IMR-90 (cell line): ENCODE results near the gene SLC2A10. TPM values are rescaled to one million over a fixed set of nuclear protein-coding genes. Genes with fewer than 3 reads are reported as not detected.

Experiments
- ATAC-seq: fragments of 200-7000 bp; cut with Tn5 transposase; 2 replicates; pipeline ENCODE4 v1.9.1; 2020; ENCODE audit warnings: low read depth, mild to moderate bottlenecking, moderate library complexity
- BruUV-seq: library from RNA; stranded (reverse); fragments of 400-500 nt; replicated peaks from 2 replicates; lab custom pipeline; 2021; lab: Mats Ljungman, UMichigan
- CTCF ChIA-PET: fragments of 300-600 bp; formaldehyde crosslinking; extraction: SDS; loops from one replicate; lab custom pipeline; 2021; ENCODE audit warnings: antibody characterized with exemption; lab: Yijun Ruan, JAX
- POLR2A ChIA-PET: fragments of 300-600 bp; sonication (Branson Sonifier 250); formaldehyde crosslinking; loops from one replicate; lab custom pipeline; 2022; ENCODE audit warnings: antibody characterized with exemption; ENCODE audit not compliant: unreplicated experiment; lab: Charles Lee
- DNase-seq: peaks from one replicate; pipeline ENCODE4 v3.0.0; 2013
- H2AFZ ChIP-seq: replicated peaks from 2 replicates; pipeline ENCODE3; 2013; ENCODE audit warnings: low read length, mild to moderate bottlenecking; ENCODE audit not compliant: poor library complexity
- H2AK5ac ChIP-seq: 2 replicates; pipeline ENCODE4 v1.6.1; 2013; ENCODE audit warnings: low read depth, low read length, inconsistent platforms
- H2AK9ac ChIP-seq: replicated peaks from 2 replicates; pipeline ENCODE3; 2013; ENCODE audit warnings: mild to moderate bottlenecking, low read depth, low read length, moderate library complexity; ENCODE audit not compliant: poor library complexity
- H2BK120ac ChIP-seq: 2 replicates; pipeline ENCODE4 v1.6.1; 2013; ENCODE audit warnings: low read depth, low read length, inconsistent platforms
- H2BK15ac ChIP-seq: 3 replicates; pipeline ENCODE4 v1.6.1; 2013; ENCODE audit warnings: low read depth, low read length, inconsistent platforms
- H2BK20ac ChIP-seq: 2 replicates; pipeline ENCODE4 v1.6.1; 2013; ENCODE audit warnings: low read depth, mild to moderate bottlenecking, inconsistent platforms, low read length, moderate library complexity
- H2BK5ac ChIP-seq: 2 replicates; pipeline ENCODE4 v1.6.1; 2013; ENCODE audit warnings: mild to moderate bottlenecking, low read depth, low read length, inconsistent platforms; ENCODE audit not compliant: poor library complexity, severe bottlenecking
- H3K14ac ChIP-seq: replicated peaks from 2 replicates; pipeline ENCODE4 v1.6.1; 2013; ENCODE audit warnings: low read depth, low read length, inconsistent platforms
- H3K18ac ChIP-seq: 2 replicates; pipeline ENCODE4 v1.6.1; 2013; ENCODE audit warnings: low read depth, low read length, control low read depth
- H3K23ac ChIP-seq: 2 replicates; pipeline ENCODE4 v1.6.1; 2013; ENCODE audit warnings: low read depth, low read length, inconsistent platforms
- H3K27ac ChIP-seq: 2 replicates; pipeline ENCODE4 v1.5.1; 2013; ENCODE audit warnings: mild to moderate bottlenecking, control low read depth, low read length; ENCODE audit not compliant: insufficient read depth
- H3K27me3 ChIP-seq: 2 replicates; pipeline ENCODE4 v1.6.1; 2013; ENCODE audit warnings: low read length; ENCODE audit not compliant: control insufficient read depth, insufficient read depth
- H3K36me3 ChIP-seq: 2 replicates; pipeline ENCODE4 v1.6.1; 2013; ENCODE audit warnings: low read length, mixed read lengths; ENCODE audit not compliant: control insufficient read depth, insufficient read depth
- H3K4ac ChIP-seq: 2 replicates; pipeline ENCODE4 v1.6.1; 2013; ENCODE audit warnings: low read depth, low read length, inconsistent platforms
- H3K4me1 ChIP-seq: 2 replicates; pipeline ENCODE4 v1.6.1; 2013; ENCODE audit warnings: low read length, mixed read lengths; ENCODE audit not compliant: control insufficient read depth, insufficient read depth
- H3K4me2 ChIP-seq: 2 replicates; pipeline ENCODE4 v1.6.1; 2013; ENCODE audit warnings: low read depth, mild to moderate bottlenecking, control low read depth, low read length, moderate library complexity
- H3K4me3 ChIP-seq: 2 replicates; pipeline ENCODE4 v1.5.1; 2013; ENCODE audit warnings: low read depth, mild to moderate bottlenecking, control low read depth, low read length, moderate library complexity; ENCODE audit not compliant: insufficient read depth
- H3K56ac ChIP-seq: 2 replicates; pipeline ENCODE4 v1.6.1; 2013; ENCODE audit warnings: low read length, inconsistent platforms; ENCODE audit not compliant: insufficient read depth; ENCODE audit errors: extremely low read depth
- H3K79me1 ChIP-seq, 2 experiments: 2 replicates each; pipeline ENCODE4 v1.6.1; 2013; ENCODE audit warnings: low read length in 2 of 2, inconsistent platforms in 1 of 2, low read depth in 1 of 2
- H3K9ac ChIP-seq: 2 replicates; pipeline ENCODE4 v1.6.1; 2013; ENCODE audit warnings: low read depth, low read length, control low read depth
- H3K9me1 ChIP-seq: 2 replicates; pipeline ENCODE4 v1.6.1; 2013; ENCODE audit warnings: low read length, inconsistent platforms; ENCODE audit not compliant: insufficient read depth
- H3K9me3 ChIP-seq: 2 replicates; pipeline ENCODE4 v1.6.1; 2013; ENCODE audit warnings: low read length; ENCODE audit not compliant: control insufficient read depth, insufficient read depth
- H4K20me1 ChIP-seq: 2 replicates; pipeline ENCODE4 v1.6.1; 2013; ENCODE audit warnings: low read length, inconsistent platforms; ENCODE audit not compliant: insufficient read depth
- H4K5ac ChIP-seq: 2 replicates; pipeline ENCODE4 v1.6.1; 2013; ENCODE audit warnings: mild to moderate bottlenecking, low read depth, low read length, control low read depth
- H4K8ac ChIP-seq, 2 experiments: 2 replicates each; pipeline ENCODE4 v1.6.1; 2013; ENCODE audit warnings: low read depth in 2 of 2, low read length in 2 of 2, control low read depth in 1 of 2, inconsistent platforms in 1 of 2
- H4K91ac ChIP-seq: 2 replicates; pipeline ENCODE4 v1.6.1; 2013; ENCODE audit warnings: low read depth, low read length, inconsistent platforms; ENCODE audit not compliant: insufficient read depth
- BHLHE40 ChIP-seq: fragments of 150-350 bp; IDR thresholded peaks from 2 replicates; pipeline ENCODE4 v1.6.1; 2016; ENCODE audit warnings: mild to moderate bottlenecking, low read depth, low read length
- CEBPB ChIP-seq: IDR thresholded peaks from 2 replicates; pipeline ENCODE4 v1.6.1; 2012; ENCODE audit warnings: low read depth, low read length, improper control_type of control experiment
- CHD1 ChIP-seq: IDR thresholded peaks from 2 replicates; pipeline ENCODE4 v1.6.1; 2012; ENCODE audit warnings: low read depth, low read length, improper control_type of control experiment
- CTCF ChIP-seq: conservative IDR thresholded peaks from 2 replicates; pipeline ENCODE4 v1.5.1; 2012; ENCODE audit warnings: mild to moderate bottlenecking, low read depth, low read length, improper control_type of control experiment
- FOS ChIP-seq: fragments of 150-350 bp; IDR thresholded peaks from 2 replicates; pipeline ENCODE4 v1.6.1; 2016; ENCODE audit warnings: low read depth, low read length
- MAFK ChIP-seq: IDR thresholded peaks from 2 replicates; pipeline ENCODE4 v1.6.1; 2012; ENCODE audit warnings: low read depth, low read length, improper control_type of control experiment
- MAZ ChIP-seq: IDR thresholded peaks from 2 replicates; pipeline ENCODE4 v1.6.1; 2012; ENCODE audit warnings: low read depth, mild to moderate bottlenecking, low read length, improper control_type of control experiment, moderate library complexity, borderline replicate concordance
- MXI1 ChIP-seq: IDR thresholded peaks from 2 replicates; pipeline ENCODE4 v1.6.1; 2012; ENCODE audit warnings: low read depth, mild to moderate bottlenecking, low read length, moderate library complexity, borderline replicate concordance
- NFE2L2 ChIP-seq: fragments of 150-350 bp; IDR thresholded peaks from 2 replicates; pipeline ENCODE4 v1.6.1; 2016; ENCODE audit warnings: low read depth, mild to moderate bottlenecking, low read length
- RAD21 ChIP-seq: IDR thresholded peaks from 2 replicates; pipeline ENCODE4 v1.6.1; 2012; ENCODE audit warnings: low read length, improper control_type of control experiment
- RCOR1 ChIP-seq: IDR thresholded peaks from 2 replicates; pipeline ENCODE4 v1.6.1; 2012; ENCODE audit warnings: mild to moderate bottlenecking, low read length, improper control_type of control experiment; ENCODE audit not compliant: insufficient replicate concordance
- RFX5 ChIP-seq: IDR thresholded peaks from 2 replicates; pipeline ENCODE4 v1.8.0; 2012; ENCODE audit warnings: low read depth, mild to moderate bottlenecking, low read length, moderate library complexity
- USF2 ChIP-seq: fragments of 150-350 bp; IDR thresholded peaks from 2 replicates; pipeline ENCODE4 v1.6.1; 2017; ENCODE audit warnings: mild to moderate bottlenecking, antibody characterized with exemption, low read length, low read depth
- WGBS, 2 experiments: methylation state at CpG; one replicate each; pipeline versions ENCODE4 v1.1.5 to v1.1.7; 2013; ENCODE audit warnings: missing lambda C conversion rate in 2 of 2; ENCODE audit not compliant: insufficient read length in 1 of 2; ENCODE audit errors: extremely low coverage in 2 of 2; 5-methylcytosine and 5-hydroxymethylcytosine counted together
- dilution Hi-C: fragments of 300-500 bp; cut with HindIII; formaldehyde crosslinking; loops from one replicate; pipeline ENCODE4 v1.14.3; 2018; ENCODE audit warnings: low sequenced_read_pairs; ENCODE audit not compliant: unreplicated experiment
- in situ Hi-C: fragments of 300-500 bp; cut with MboI; formaldehyde crosslinking; loops from 3 replicates; pipeline ENCODE4 v1.14.3; 2019; ENCODE audit warnings: low sequenced_read_pairs, inconsistent platforms, mixed read lengths
- intact Hi-C: fragments of 100-400 bp; cut with micrococcal nuclease; formaldehyde crosslinking; loops from 2 replicates; pipeline ENCODE4 v1.10.0; 2022
- polyA plus RNA-seq, 3 experiments: library from polyadenylated mRNA; depleted of rRNA; stranded (reverse); fragments of >200 nt; gene quantifications; 2 replicates each; pipeline ENCODE4 v1.2.3, GENCODE V29; 2012; ENCODE audit warnings: low replicate concordance in 1 of 3
- total RNA-seq: library from RNA; depleted of rRNA; stranded (reverse); fragments of >200 nt; gene quantifications from 2 replicates; pipeline ENCODE4 v1.2.3, GENCODE V29; 2012

The SLC2A10 gene
- total and polyA plus RNA-seq, 2 of the 4 experiments (the other 2 are of a cell fraction): 15.2 to 22.0 TPM

GRCh38 chr20:46671866-46672542, 37.4 kb upstream of the SLC2A10 start:
- Histone ChIP-seq H3K79me1 (no peaks in the 10 kb centered on the region), H3K9me3 (peaks cover 15% of the 10 kb centered on the region), H2BK120ac (no peak overlapping the region), H2BK15ac (no peak overlapping the region), H3K9ac (no peak overlapping the region), H3K14ac (no peak overlapping the region), H3K23ac (no peak overlapping the region), H3K4ac (no peak overlapping the region), H3K4me2 (no peak overlapping the region), H2AK5ac (no peak overlapping the region), H2BK5ac (no peak overlapping the region), H3K4me3 (no peak overlapping the region), H3K18ac (no peak overlapping the region), H3K36me3 (no peaks in the 10 kb centered on the region), H2AK9ac (no peak overlapping the region), H2BK20ac (no peak overlapping the region), H4K91ac (no peak overlapping the region), H3K27me3 (no peaks in the 10 kb centered on the region), H3K9me1 (no peaks in the 10 kb centered on the region), H4K5ac (no peak overlapping the region), H4K20me1 (no peaks in the 10 kb centered on the region), H2AFZ (no peak overlapping the region), H3K4me1 (no peaks in the 10 kb centered on the region), H4K8ac (no peak overlapping the region), H3K56ac (no peak overlapping the region), H3K27ac (no peak overlapping the region)
- in situ Hi-C loops (no loop called here), dilution Hi-C loops (no loop called here), intact Hi-C loops (no loop called here)
- TF ChIP-seq MAFK (no peak), FOS (no peak), NFE2L2 (no peak), MAZ (no peak), USF2 (no peak), CEBPB (no peak), RFX5 (no peak), CHD1 (no peak), CTCF (no peak), RAD21 (no peak), BHLHE40 (no peak), MXI1 (no peak), RCOR1 (no peak)
- DNase-seq (no peak), ATAC-seq (no peak)
- CTCF ChIA-PET: interaction anchor here (0.6 kb wide), 1 partner anchor 915 kb away, joined by 3 read pairs; no protein-coding TSS in a partner anchor
- no CpG with 5 or more reads among the region's 3 CpGs for WGBS, 2 experiments
- POLR2A ChIA-PET: no interaction called here
- no TSS peak for BruUV-seq
